ENCODE data around the gene ADGRE3. TPM values are rescaled to one million over a fixed set of nuclear protein-coding genes. Genes with fewer than 3 reads are reported as not detected.
"Not testable (repeated sequence)": the region's sequence is repeated elsewhere in the genome, so short reads cannot be mapped to it uniquely, and the experiment has no call there.

The ADGRE3 gene
- polyA plus RNA-seq, 4 donors = 0.08 to 0.14 (median 0.09) TPM; not detected in 1

GRCh38 chr19:14670408-14670807 lies 4.2 kb downstream of the ADGRE3 start:
- DNase-seq (ENCODE audit: low read depth in 4 of 4, low spot score in 2 of 4) = no peak

- DNase-seq (ENCODE audit: low read depth in 4 of 4, low spot score in 2 of 4) = no peak
These were observed 4.7 kb downstream of the ADGRE3 start for GRCh38 chr19:14669940-14670339.

DNA sequence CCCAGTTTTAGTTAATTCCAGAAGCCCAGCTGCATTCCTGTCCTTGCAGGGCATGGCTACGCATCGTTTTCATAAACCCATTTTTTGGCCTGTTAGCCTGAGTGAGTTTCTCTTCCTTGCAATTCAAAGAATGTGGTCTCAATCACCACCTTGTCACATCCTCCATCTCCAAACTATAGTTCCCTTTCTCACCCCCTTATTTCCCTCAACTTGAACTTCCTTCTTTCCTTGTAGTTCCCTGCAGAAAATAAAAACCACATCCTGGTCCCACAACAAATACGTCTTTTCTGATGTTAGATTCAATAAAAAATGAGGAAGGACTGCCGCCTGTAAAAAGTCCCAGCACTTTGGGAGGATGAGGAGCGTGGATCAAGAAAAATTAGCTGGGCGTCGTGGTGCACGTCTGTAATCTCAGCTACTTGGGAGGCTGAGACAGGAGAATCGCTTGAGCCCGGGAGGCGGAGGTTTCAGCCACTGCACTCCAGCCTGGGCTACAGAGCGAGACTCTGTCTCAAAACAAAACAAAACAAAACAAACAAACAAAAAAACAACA lies 13.2 kb downstream of the ADGRE3 start:
- no peak for DNase-seq (ENCODE audit: low read depth in 4 of 4, low spot score in 2 of 4)

DNA sequence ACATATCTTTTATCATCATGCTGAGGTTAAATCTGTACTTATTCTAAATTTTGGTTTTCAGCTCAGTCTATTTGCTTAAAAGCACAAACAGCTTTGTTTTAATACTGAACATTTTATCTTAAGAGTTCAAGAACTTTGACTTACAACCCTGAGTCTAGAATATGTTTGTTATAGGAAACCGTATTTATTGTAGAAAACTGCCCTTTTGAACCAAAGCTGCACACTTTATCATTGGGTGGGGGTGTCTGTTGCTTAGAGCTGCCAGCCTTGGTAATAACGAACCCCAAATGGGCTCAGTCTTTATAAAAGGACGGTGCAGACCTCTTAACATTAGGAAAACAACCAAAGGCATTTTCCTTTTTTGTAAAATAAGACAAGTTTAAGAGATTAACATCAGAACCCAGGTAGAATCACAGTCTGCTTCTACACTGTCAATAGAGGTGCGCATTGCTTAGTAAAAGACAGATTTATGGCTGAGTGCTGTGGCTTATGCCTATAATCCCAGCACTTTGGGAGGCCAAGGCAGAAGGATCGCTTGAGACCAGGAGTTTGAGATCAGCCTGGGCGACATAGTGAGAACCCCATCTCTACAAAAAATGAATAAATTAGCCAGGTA lies 14.7 kb downstream of the ADGRE3 start:
- DNase-seq (ENCODE audit: low read depth in 4 of 4, low spot score in 2 of 4) = no peak

DNA sequence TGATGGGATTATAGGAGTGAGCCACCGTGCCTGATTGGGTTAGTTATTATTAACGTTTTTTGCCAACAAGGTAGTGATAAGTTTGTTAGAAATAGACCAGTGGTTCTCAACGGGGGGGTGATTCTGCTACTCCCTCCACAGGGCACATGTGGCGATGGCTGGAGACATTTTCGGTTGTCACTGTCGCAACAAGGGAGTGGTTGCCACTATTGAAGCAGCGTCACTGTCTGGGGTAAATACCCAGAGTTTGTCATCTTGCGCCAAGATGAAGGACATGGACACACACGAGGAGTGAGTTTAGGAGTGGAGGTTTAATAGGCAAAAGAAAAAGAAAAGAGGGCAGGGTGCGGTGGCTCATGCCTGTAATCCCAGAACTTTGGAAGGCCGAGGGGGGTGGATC lies 18.9 kb downstream of the ADGRE3 start:
- DNase-seq (ENCODE audit: low read depth in 4 of 4, low spot score in 2 of 4) = no peak

DNA sequence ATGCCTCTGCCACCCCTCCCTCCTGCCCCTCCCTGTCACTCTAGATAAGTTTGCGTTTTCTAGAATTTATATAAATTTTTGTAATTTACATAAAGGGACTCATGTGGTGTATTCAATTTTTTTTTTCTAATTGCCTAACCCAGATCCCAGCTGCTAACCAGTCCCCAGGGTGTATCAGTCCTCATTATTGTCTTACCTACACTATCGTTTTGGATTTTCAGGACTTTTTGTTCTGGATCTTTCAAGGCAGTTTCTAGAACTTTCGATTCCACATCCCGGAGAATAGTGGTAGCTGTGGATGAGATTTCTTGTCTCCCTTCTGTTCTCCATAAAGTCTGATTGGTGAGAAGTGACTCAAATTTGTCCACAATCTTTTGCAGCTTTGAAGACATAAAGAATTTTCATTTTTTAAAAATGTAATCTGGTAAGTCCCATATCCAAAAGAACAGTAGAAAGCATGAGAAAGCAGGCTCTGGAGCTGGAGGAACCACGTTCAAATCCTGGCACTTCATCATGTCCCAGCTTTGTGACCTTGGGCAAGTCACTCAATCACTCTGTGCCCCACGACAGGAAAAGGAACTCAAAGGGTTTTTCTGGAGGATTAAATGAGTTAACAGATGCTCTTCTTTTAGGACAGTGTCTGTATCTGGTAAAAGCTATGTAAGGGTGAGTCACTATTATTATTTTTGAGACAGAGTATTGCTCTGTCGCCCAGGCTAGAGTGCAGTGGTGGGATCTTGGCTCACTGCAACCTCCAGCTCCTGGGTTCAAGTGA lies 19.7 kb downstream of the ADGRE3 start:
- no peak for DNase-seq (ENCODE audit: low read depth in 4 of 4, low spot score in 2 of 4)

- no peak for DNase-seq (ENCODE audit: low read depth in 4 of 4, low spot score in 2 of 4)
These were observed 24.5 kb downstream of the ADGRE3 start for GRCh38 chr19:14650161-14650560.

DNA sequence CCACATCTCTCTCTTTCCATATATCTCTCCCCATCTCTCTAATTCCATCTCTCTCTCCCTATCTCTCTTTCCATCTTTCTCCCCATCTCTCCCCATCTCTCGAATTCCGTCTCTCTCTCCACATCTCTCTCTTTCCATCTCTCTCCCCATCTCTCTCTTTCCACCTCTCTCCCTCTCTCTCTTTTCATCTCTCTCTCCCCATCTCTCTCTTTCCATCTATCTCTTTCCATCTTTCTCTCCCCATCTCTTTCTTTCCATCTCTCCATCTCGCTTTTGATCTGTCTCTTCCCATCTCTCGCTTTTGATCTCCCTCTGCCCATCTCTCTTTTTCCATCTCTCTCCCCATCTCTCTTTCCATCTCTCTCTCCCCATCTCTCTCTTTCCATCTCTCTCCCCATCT lies 25.6 kb downstream of the ADGRE3 start:
- DNase-seq (ENCODE audit: low read depth in 4 of 4, low spot score in 2 of 4) = no peak

DNA sequence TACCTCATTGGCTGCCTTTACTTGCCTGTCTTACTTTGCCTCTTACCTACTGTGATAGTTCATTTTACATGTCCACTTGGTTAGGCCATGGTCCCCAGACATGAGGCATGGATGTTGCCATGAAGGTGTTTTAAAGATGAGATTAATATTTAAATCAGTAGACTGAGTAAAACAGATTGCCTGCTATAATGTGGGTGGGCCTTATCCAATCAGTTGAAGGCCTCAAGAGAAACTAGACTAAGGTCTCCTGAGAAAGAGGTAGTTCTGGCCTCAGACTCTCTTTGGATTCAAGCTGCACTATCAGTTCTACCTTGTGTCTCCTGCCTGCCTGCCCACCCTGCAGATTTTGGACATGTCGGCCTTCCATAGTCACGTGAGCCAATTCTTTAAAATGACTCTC lies 26.1 kb downstream of the ADGRE3 start:
- DNase-seq (ENCODE audit: low read depth in 4 of 4, low spot score in 2 of 4) = no peak

DNA sequence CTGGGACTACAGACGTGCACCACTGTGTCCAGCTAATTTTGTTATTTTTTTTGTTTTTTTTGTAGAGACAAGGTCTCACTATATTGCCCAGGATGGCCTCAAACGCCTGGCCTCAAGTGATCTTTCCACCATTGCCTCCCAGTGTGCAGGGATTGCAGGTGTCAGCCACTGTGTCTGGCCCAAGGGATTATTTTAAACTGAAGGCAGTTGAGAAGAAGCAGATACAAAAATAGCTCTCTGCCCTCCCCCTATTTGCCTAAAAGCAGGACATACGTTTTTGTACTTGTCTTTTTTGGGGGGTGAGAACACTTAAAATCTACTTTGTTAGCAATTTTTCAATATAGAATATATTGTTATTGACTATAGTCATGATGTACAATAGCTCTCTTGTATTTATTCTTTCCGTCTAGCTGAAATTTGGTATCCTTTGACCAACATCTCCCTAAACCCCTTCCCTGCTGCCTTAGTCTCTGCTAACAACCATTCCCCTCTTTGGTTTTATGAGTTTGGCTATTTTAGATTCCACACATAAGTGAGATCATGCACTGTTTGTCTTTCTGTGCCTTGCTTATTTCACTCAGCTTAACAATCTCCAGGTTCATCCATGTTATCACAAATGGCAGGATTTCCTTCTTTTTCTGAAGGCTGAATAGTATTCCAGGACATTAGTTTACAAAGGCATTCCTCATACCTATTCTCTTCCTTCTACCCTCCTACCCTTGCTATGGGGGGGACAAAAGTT lies 34.9 kb downstream of the ADGRE3 start:
- DNase-seq (ENCODE audit: low read depth in 4 of 4, low spot score in 2 of 4) = no peak

GRCh38 chr19:14632286-14632685 lies 42.4 kb downstream of the ADGRE3 start:
- no peak for DNase-seq (ENCODE audit: low read depth in 4 of 4, low spot score in 2 of 4)

DNA sequence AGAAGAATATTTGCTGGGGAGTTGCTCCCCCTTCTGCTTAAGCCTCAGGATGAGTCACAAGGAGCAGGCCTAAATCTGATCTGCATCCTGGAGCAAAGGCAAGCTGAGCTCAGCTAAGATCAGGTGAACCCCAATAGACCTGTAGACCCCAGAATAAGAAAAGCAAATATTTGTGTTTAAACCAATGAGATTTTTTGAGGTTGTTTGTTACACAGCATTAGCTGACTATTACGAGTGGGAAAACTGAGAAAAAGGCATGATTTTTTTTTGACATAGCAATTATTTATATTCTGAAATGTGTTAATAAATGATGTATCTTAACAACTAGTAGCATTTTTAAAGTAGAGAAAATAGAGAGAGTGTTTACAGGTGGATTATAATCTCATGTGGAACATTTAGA lies 45.1 kb downstream of the ADGRE3 start:
- no peak for DNase-seq (ENCODE audit: low read depth in 4 of 4, low spot score in 2 of 4)

DNA sequence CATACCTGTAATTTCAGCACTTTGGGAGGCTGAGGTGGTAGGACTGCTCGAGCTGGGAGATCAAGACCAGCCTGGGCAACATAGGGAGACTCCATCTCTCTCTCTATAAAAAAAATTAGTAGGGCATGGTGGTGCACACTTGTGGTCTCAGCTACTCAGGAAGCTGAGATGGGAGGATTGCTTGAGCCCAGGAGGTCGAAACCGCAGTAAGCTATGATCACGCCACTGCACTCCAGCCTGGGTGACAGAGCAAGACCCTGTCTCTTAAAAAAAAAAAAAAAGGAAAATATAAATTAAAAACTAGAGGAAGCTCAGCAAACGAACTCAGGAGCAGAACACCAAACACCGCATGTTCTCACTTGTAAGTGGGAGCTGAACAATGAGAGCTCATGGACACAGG lies 50.2 kb downstream of the ADGRE3 start:
- not testable (repeated sequence) for DNase-seq (ENCODE audit: low read depth in 4 of 4, low spot score in 2 of 4)

GRCh38 chr19:14619404-14619803 lies 55.2 kb downstream of the ADGRE3 start:
- DNase-seq (ENCODE audit: low read depth in 4 of 4, low spot score in 2 of 4) = no peak

- no peak for DNase-seq (ENCODE audit: low read depth in 4 of 4, low spot score in 2 of 4)
These were observed 58.2 kb downstream of the ADGRE3 start for GRCh38 chr19:14616407-14616806.

- DNase-seq (ENCODE audit: low read depth in 4 of 4, low spot score in 2 of 4) = no peak
These were observed 59.0 kb downstream of the ADGRE3 start for GRCh38 chr19:14615623-14616022.

DNA sequence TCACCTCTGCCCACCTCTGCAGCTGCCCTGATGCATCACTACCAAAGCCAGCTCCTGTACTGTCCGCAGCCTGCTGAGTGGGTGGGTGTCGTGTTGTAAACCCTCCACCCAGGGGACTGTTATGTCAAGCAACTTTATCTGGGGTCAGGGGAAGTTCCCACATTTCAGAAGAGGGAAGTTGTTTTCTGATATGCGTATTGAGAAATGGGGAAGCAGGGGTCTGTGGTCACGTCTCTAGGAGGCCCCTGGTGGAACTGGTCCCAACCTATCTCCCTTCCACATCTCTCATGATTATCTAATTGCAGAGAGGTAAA lies 60.6 kb downstream of the ADGRE3 start:
- no peak for DNase-seq (ENCODE audit: low read depth in 4 of 4, low spot score in 2 of 4)

DNA sequence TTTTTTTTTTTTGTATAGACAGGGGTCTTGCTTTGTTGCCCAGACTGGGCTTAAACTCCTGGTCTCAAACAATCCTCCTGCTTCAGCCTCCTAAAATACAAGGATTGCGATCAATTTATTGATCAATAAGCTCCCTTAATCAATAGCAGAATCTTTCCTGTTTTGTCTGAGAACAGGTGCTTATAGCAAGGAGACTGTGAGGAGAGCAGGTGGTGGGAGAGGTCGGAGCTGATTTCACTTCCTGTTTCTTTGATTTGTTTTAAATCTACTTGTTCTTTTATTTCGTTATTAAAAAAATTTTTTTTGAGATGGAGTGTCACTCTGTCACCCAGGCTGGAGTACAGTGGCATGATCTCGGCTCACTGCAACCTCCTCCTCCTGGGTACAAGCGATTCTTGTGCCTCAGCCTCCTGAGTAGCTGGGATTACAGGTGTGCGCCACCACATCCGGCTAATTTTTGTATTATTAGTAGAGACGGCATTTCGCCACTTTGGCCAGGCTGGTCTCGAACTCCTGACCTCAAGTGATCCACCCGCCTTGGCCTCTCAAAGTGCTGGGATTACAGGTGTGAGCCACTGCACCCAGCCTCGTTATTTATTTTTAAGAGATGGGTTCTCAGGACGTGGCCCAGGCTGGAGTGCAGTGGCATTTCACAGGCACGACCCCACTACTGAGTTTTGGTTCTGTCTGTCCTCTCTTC lies 61.1 kb downstream of the ADGRE3 start:
- not testable (repeated sequence) for DNase-seq (ENCODE audit: low read depth in 4 of 4, low spot score in 2 of 4)

GRCh38 chr19:14612657-14613056 lies 62.0 kb downstream of the ADGRE3 start:
- DNase-seq (ENCODE audit: low read depth in 4 of 4, low spot score in 2 of 4) = no peak

DNA sequence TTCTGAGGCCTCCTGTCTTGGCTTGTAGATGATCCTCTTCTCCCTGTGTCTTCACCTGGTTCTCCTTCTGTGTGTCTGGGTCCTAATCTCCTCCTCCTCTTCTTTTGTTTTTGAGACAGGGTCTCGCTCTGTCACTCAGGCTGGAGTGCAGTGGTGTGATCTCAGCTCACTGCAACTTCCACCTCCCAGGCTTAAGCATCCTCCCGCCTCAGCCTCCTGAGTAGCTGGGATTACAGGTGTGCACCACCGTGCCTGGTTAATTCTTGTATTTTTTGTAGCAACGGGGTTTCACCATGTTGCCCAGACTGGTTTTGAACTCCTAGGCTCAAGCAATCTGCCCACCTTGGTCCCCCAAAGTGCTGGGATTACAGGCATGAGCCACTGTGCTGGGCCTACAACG lies 62.4 kb downstream of the ADGRE3 start:
- DNase-seq (ENCODE audit: low read depth in 4 of 4, low spot score in 2 of 4) = not testable (repeated sequence)

DNA sequence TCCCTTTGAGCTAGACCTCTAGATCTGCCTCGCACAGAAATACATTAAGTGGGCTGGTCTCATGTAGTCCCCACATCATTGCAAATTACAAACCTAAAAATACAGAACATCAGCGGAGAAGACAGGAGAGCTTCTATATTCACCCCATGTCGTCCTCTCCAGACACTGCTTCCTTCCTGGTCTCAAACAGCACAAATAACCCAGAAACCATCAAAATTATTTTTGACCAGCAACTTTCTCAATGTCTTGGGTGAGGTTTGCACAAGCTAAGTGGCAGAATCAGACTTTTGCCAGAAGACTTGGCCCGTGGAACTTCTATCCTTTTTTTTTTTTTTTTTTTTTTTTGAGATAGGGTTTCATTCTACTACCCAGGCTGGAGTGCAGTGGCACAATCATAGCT lies 63.6 kb downstream of the ADGRE3 start:
- DNase-seq (ENCODE audit: low read depth in 4 of 4, low spot score in 2 of 4) = no peak

Measured in left renal cortex interstitium (tissue), 4 donors.